Prostate gland (tissue), 2 donors: Measurements from ENCODE around the gene FGA. TPM values are rescaled to one million over a fixed set of nuclear protein-coding genes. Genes with fewer than 3 reads are reported as not detected.

Experiments used
- DNase-seq: peaks from one replicate; pipeline ENCODE4 v3.0.0-alpha.2; 2019; ENCODE audit warnings: low spot score
- H3K27ac ChIP-seq, 2 donors: fragments of 200-600 bp; sonication (generic); 2 replicates each; pipeline ENCODE4 v1.5.1; 2017 to 2019
- H3K27me3 ChIP-seq: fragments of 200-600 bp; sonication (generic); replicated peaks from 2 replicates; pipeline ENCODE4 v1.5.1; 2019; ENCODE audit not compliant: insufficient read depth
- H3K36me3 ChIP-seq, 2 donors: fragments of 200-600 bp; sonication (generic); 1 replicate in 1 of 2; 2 replicates in 1 of 2; pipeline versions ENCODE4 v1.5.1 to v1.8.1; 2017 to 2019
- H3K4me1 ChIP-seq: fragments of 200-600 bp; sonication (generic); replicated peaks from 2 replicates; pipeline ENCODE4 v1.5.1; 2019
- H3K4me3 ChIP-seq, 2 donors: fragments of 200-600 bp; sonication (generic); 2 replicates each; pipeline ENCODE4 v1.5.1; 2017 to 2019
- H3K9me3 ChIP-seq: fragments of 200-600 bp; sonication (generic); 2 replicates; pipeline ENCODE4 v1.5.1; 2017
- CTCF ChIP-seq, 4 experiments: fragments of 200-600 bp in 2 of 4; fragments of 450-650 bp in 2 of 4; sonication (generic) in 2 of 4; IDR thresholded peaks; 1 replicate in 3 of 4; 2 replicates in 1 of 4; pipeline ENCODE4 v1.5.1; 2016 to 2019; ENCODE audit warnings: antibody characterized with exemption in 4 of 4, mild to moderate bottlenecking in 2 of 4, moderate library complexity in 2 of 4
- POLR2A ChIP-seq: fragments of 450-650 bp; IDR thresholded peaks from one replicate; pipeline ENCODE4 v1.6.1; 2016; ENCODE audit warnings: antibody characterized with exemption, mild to moderate bottlenecking
- POLR2AphosphoS5 ChIP-seq: sonication (generic); formaldehyde crosslinking; IDR thresholded peaks from one replicate; pipeline ENCODE4 v1.6.1; 2017; ENCODE audit warnings: antibody characterized with exemption
- WGBS: methylation state at CpG from one replicate; pipeline ENCODE4 v1.1.5; 2018; 5-methylcytosine and 5-hydroxymethylcytosine counted together
- intact Hi-C: fragments of 100-400 bp; cut with DNase I; formaldehyde crosslinking; loops from one replicate; pipeline ENCODE4 v1.14.2; 2022
- total RNA-seq, 2 donors: library from RNA; depleted of rRNA; stranded (reverse); fragments of >200 nt; gene quantifications; one replicate each; pipeline ENCODE4 v1.1.0, GENCODE V29; 2016

FGA gene
- total RNA-seq, 2 donors from 2014 or later = 0.68 TPM; not detected in 1

GRCh38 chr4:154564311-154564710 lies 26.2 kb downstream of the FGA start:
- no peak overlapping the region for H3K4me3 ChIP-seq
- intact Hi-C loops = no loop called here
- no peaks in the 10 kb centered on the region for H3K4me1 ChIP-seq
- no peak overlapping the region for H3K27ac ChIP-seq
- TF ChIP-seq POLR2A (no peak), POLR2AphosphoS5 (no peak), CTCF (IDR thresholded peaks at IDR 0.05) (no peak)
- no peaks in the 10 kb centered on the region for H3K36me3 ChIP-seq
- WGBS = 71% methylated on average over 1 of the region's 1 CpG
- no peaks in the 10 kb centered on the region for H3K27me3 ChIP-seq
- DNase-seq = no peak
- no peaks in the 10 kb centered on the region for H3K9me3 ChIP-seq

- Histone ChIP-seq H3K9me3 (no peaks in the 10 kb centered on the region), H3K4me1 (no peaks in the 10 kb centered on the region), H3K36me3 (no peaks in the 10 kb centered on the region), H3K27ac (no peak within 1 kb of the TSS), H3K27me3 (no peaks in the 10 kb centered on the region), H3K4me3 (no peak within 1 kb of the TSS)
- WGBS = 78% methylated on average over 2 of the region's 2 CpGs
- DNase-seq = no peak
- intact Hi-C loops = no loop called here
- TF ChIP-seq POLR2AphosphoS5 = no peak
- no peak for TF ChIP-seq POLR2A
- no peak for TF ChIP-seq CTCF (IDR thresholded peaks at IDR 0.05)
Observed at GRCh38 chr4:154562697-154563254, 27.8 kb downstream of the FGA start, which contains the start of gene FGB. Gene FGB, plus strand, starts transcription at chr4:154563011. Its CDS starts 8 bp downstream, at chr4:154563019.

GRCh38 chr4:154560824-154561231 lies 29.7 kb downstream of the FGA start:
- Histone ChIP-seq H3K36me3 (no peaks in the 10 kb centered on the region), H3K9me3 (no peaks in the 10 kb centered on the region), H3K27ac (no peak overlapping the region), H3K4me3 (no peak overlapping the region), H3K4me1 (no peaks in the 10 kb centered on the region), H3K27me3 (no peaks in the 10 kb centered on the region)
- no peak for DNase-seq
- intact Hi-C loops = no loop called here
- 81% methylated on average over 4 of the region's 4 CpGs for WGBS
- TF ChIP-seq CTCF (IDR thresholded peaks at IDR 0.05) (no peak), POLR2AphosphoS5 (no peak), POLR2A (no peak)

GRCh38 chr4:154560419-154560801 lies 30.1 kb downstream of the FGA start:
- WGBS = 91% methylated on average over 1 of the region's 1 CpG
- TF ChIP-seq CTCF (IDR thresholded peaks at IDR 0.05) = no peak
- TF ChIP-seq POLR2AphosphoS5 = no peak
- TF ChIP-seq POLR2A = no peak
- intact Hi-C loops = no loop called here
- Histone ChIP-seq H3K27me3 (no peaks in the 10 kb centered on the region), H3K9me3 (no peaks in the 10 kb centered on the region), H3K4me1 (no peaks in the 10 kb centered on the region), H3K36me3 (no peaks in the 10 kb centered on the region), H3K4me3 (no peak overlapping the region), H3K27ac (no peak overlapping the region)
- DNase-seq = no peak
